Spleen (tissue), 7 donors: ENCODE data around the gene SLC4A11.

Experiments
- POLR2A ChIP-seq, 3 donors: fragments of 450-650 bp; IDR thresholded peaks; one replicate each; pipeline ENCODE4 v1.5.1; 2017; ENCODE audit warnings: antibody characterized with exemption in 3 of 3, mild to moderate bottlenecking in 1 of 3
- TF ChIP-seq, protein P1 (sequence below), 11 experiments: fragments of 200-600 bp in 7 of 11; fragments of 450-650 bp in 4 of 11; sonication (generic) in 4 of 11; IDR thresholded peaks in 8 of 11; conservative IDR thresholded peaks in 3 of 11; 1 replicate in 7 of 11; 2 replicates in 4 of 11; pipeline versions ENCODE4 v1.4.0 to v1.8.0; 2016 to 2021; ENCODE audit warnings: antibody characterized with exemption in 11 of 11, inconsistent platforms in 4 of 11, mild to moderate bottlenecking in 1 of 11
- donor health status: DM: no; HTN: no; CAD: no; lungs with moderate emphysema.
- donor health status: DM: no; HTN: no; CAD: no.
- donor health status: DM: no; HTN: no; CAD: no.

DNA sequence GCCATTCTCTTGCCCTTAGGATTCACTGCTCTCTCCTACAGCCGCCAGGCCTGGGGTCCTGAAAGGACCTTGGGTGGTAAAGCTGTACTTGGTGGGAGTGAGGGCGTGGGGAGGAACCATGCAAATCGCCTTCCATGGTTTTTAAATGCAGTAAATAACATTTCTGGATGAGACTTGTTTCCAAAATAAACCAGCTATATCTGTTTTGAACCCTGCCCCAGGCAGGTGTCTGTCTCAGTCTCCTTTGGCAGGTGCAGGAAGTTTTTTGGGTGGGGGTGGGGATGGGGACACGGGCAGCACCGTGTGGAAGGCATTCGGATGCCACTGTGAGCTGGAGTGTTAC, 15.4 kb downstream of the SLC4A11 start:
- TF ChIP-seq POLR2A (IDR thresholded peaks at IDR 0.05) = no peak
- TF ChIP-seq, protein P1, sequence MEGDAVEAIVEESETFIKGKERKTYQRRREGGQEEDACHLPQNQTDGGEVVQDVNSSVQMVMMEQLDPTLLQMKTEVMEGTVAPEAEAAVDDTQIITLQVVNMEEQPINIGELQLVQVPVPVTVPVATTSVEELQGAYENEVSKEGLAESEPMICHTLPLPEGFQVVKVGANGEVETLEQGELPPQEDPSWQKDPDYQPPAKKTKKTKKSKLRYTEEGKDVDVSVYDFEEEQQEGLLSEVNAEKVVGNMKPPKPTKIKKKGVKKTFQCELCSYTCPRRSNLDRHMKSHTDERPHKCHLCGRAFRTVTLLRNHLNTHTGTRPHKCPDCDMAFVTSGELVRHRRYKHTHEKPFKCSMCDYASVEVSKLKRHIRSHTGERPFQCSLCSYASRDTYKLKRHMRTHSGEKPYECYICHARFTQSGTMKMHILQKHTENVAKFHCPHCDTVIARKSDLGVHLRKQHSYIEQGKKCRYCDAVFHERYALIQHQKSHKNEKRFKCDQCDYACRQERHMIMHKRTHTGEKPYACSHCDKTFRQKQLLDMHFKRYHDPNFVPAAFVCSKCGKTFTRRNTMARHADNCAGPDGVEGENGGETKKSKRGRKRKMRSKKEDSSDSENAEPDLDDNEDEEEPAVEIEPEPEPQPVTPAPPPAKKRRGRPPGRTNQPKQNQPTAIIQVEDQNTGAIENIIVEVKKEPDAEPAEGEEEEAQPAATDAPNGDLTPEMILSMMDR (IDR thresholded peaks at IDR 0.05 in 8 of 11, conservative IDR thresholded peaks at IDR 0.05 in 3 of 11) = no peak
